SK-N-SH (cell line): Measurements from ENCODE around the gene SIX5. TPM values are rescaled to one million over a fixed set of nuclear protein-coding genes. Genes with fewer than 3 reads are reported as not detected.
A peak's percentile ranks its signal among the peaks of the same experiment; 100 is the strongest.

Experiments
- CTCF ChIA-PET: fragments of 300-600, 350-600 bp; formaldehyde crosslinking; extraction: SDS; loops from one replicate; lab custom pipeline; 2021; lab: Yijun Ruan, JAX
- POLR2A ChIA-PET: fragments of 350-600 bp; sonication (Branson Sonifier 250); formaldehyde crosslinking; extraction: SDS; loops from one replicate; lab custom pipeline; 2020; ENCODE audit warnings: antibody characterized with exemption, inconsistent platforms; lab: Yijun Ruan, JAX
- DNase-seq: peaks from one replicate; pipeline ENCODE4 v3.0.0; 2012
- H2AFZ ChIP-seq: fragments of 200-600 bp; sonication (generic); 2 replicates; pipeline ENCODE4 v1.8.1; 2016; ENCODE audit warnings: antibody characterized with exemption, mild to moderate bottlenecking, low read depth
- H3F3A ChIP-seq: fragments of 200-600 bp; sonication (generic); replicated peaks from 2 replicates; pipeline ENCODE3; 2016; ENCODE audit warnings: antibody characterized with exemption, mild to moderate bottlenecking; ENCODE audit not compliant: insufficient read depth
- H3K27ac ChIP-seq, 2 experiments: fragments of 200-500 bp in 1 of 2; fragments of 200-600 bp in 1 of 2; sonication (Bioruptor generic) in 1 of 2; sonication (generic), shearing (Covaris generic) in 1 of 2; 2 replicates each; pipeline versions ENCODE4 v1.5.1 to v1.6.1; 2014 to 2016; ENCODE audit warnings: low read depth in 2 of 2, inconsistent platforms in 1 of 2, low read length in 1 of 2, mild to moderate bottlenecking in 1 of 2, mixed read lengths in 1 of 2
- H3K27me3 ChIP-seq: fragments of 200-600 bp; sonication (generic), shearing (Covaris generic); 2 replicates; pipeline ENCODE4 v1.6.1; 2016; ENCODE audit warnings: mixed run types; ENCODE audit not compliant: insufficient read depth
- H3K36me3 ChIP-seq, 2 experiments: fragments of 200-500 bp in 1 of 2; fragments of 200-600 bp in 1 of 2; sonication (Bioruptor generic) in 1 of 2; sonication (generic) in 1 of 2; replicated peaks in 1 of 2; 2 replicates each; pipeline versions ENCODE3 to v1.5.1; 2014 to 2016; ENCODE audit warnings: low read length in 1 of 2, mild to moderate bottlenecking in 1 of 2; ENCODE audit not compliant: insufficient read depth in 2 of 2, control insufficient read depth in 1 of 2
- H3K4me1 ChIP-seq, 2 experiments: fragments of 200-500 bp in 1 of 2; fragments of 200-600 bp in 1 of 2; sonication (Bioruptor generic) in 1 of 2; sonication (generic), shearing (Covaris generic) in 1 of 2; 2 replicates each; pipeline versions ENCODE4 v1.5.1 to v1.6.1; 2014 to 2016; ENCODE audit warnings: low read depth in 1 of 2, low read length in 1 of 2, mixed run types in 1 of 2; ENCODE audit not compliant: insufficient read depth in 2 of 2, control insufficient read depth in 1 of 2
- H3K4me2 ChIP-seq: fragments of 200-600 bp; sonication (generic), shearing (Covaris generic); 2 replicates; pipeline ENCODE4 v1.6.1; 2017; ENCODE audit warnings: mixed run types
- H3K4me3 ChIP-seq, 2 experiments: fragments of 200-500 bp in 1 of 2; fragments of 200-600 bp in 1 of 2; sonication (Bioruptor generic) in 1 of 2; sonication (generic), shearing (Covaris generic) in 1 of 2; 2 replicates each; pipeline versions ENCODE4 v1.5.1 to v1.8.1; 2014 to 2016; ENCODE audit warnings: low read depth in 2 of 2, inconsistent platforms in 1 of 2, low read length in 1 of 2, mild to moderate bottlenecking in 1 of 2, mixed read lengths in 1 of 2, moderate library complexity in 1 of 2
- H3K79me2 ChIP-seq: fragments of 200-600 bp; sonication (generic); 2 replicates; pipeline ENCODE4 v1.8.1; 2017; ENCODE audit warnings: mild to moderate bottlenecking; ENCODE audit not compliant: insufficient read depth
- H3K9ac ChIP-seq: fragments of 200-600 bp; sonication (generic); 2 replicates; pipeline ENCODE4 v1.6.1; 2017; ENCODE audit warnings: mixed run types
- H3K9me2 ChIP-seq: fragments of 200-600 bp; sonication (generic); 2 replicates; pipeline ENCODE4 v1.6.1; 2017; ENCODE audit warnings: mixed run types
- H3K9me3 ChIP-seq: fragments of 200-600 bp; sonication (generic); 2 replicates; pipeline ENCODE4 v1.6.1; 2017; ENCODE audit warnings: mixed run types, mild to moderate bottlenecking, moderate library complexity
- H4K20me1 ChIP-seq: fragments of 200-600 bp; sonication (generic); 2 replicates; pipeline ENCODE4 v1.6.1; 2017; ENCODE audit warnings: mild to moderate bottlenecking, mixed run types; ENCODE audit not compliant: insufficient read depth
- CHD2 ChIP-seq: fragments of 150-350 bp; IDR thresholded peaks from 2 replicates; pipeline ENCODE4 v1.6.1; 2018; ENCODE audit warnings: low read length; ENCODE audit not compliant: partially characterized antibody
- CTCF ChIP-seq: fragments of 200-600 bp; sonication (generic); IDR thresholded peaks from 2 replicates; pipeline ENCODE4 v1.6.1; 2017; ENCODE audit warnings: antibody characterized with exemption, mild to moderate bottlenecking, moderate library complexity
- ELF1 ChIP-seq: IDR thresholded peaks from 2 replicates; pipeline ENCODE4 v1.4.0; 2012
- EZH2phosphoT487 ChIP-seq: fragments of 200-600 bp; sonication (generic); IDR thresholded peaks from 2 replicates; pipeline ENCODE4 v1.6.1; 2017; ENCODE audit warnings: low read depth, mixed run types, mild to moderate bottlenecking, antibody characterized with exemption, moderate library complexity, borderline replicate concordance
- FOSL2 ChIP-seq: IDR thresholded peaks from 2 replicates; pipeline ENCODE4 v1.4.0; 2012; ENCODE audit warnings: low read depth, mild to moderate bottlenecking, moderate library complexity, borderline replicate concordance
- FOXJ3 ChIP-seq: sonication (generic); formaldehyde crosslinking; IDR thresholded peaks from 2 replicates; pipeline ENCODE4 v1.5.1; 2020; ENCODE audit warnings: mild to moderate bottlenecking, missing genetic modification reagents
- FOXM1 ChIP-seq: IDR thresholded peaks from 2 replicates; pipeline ENCODE4 v1.4.0; 2012; ENCODE audit warnings: low read depth, mild to moderate bottlenecking
- GABPA ChIP-seq: IDR thresholded peaks from 2 replicates; pipeline ENCODE4 v1.4.0; 2012; ENCODE audit warnings: low read depth, mild to moderate bottlenecking
- GATA2 ChIP-seq: sonication (generic); formaldehyde crosslinking; IDR thresholded peaks from 2 replicates; pipeline ENCODE4 v1.5.0; 2020; ENCODE audit warnings: mild to moderate bottlenecking, missing genetic modification reagents
- IRF3 ChIP-seq: fragments of 150-350 bp; IDR thresholded peaks from 2 replicates; pipeline ENCODE4 v1.6.1; 2016; ENCODE audit warnings: mild to moderate bottlenecking, low read depth, low read length
- JUND ChIP-seq: IDR thresholded peaks from 2 replicates; pipeline ENCODE4 v1.4.0; 2012
- MAX ChIP-seq: IDR thresholded peaks from 2 replicates; pipeline ENCODE4 v1.4.0; 2012; ENCODE audit warnings: low read depth
- MXI1 ChIP-seq: IDR thresholded peaks from 2 replicates; pipeline ENCODE4 v1.6.1; 2012; ENCODE audit warnings: mild to moderate bottlenecking, low read depth, low read length, improper control_type of control experiment
- NFIC ChIP-seq: IDR thresholded peaks from 2 replicates; pipeline ENCODE4 v1.4.0; 2012; ENCODE audit warnings: borderline replicate concordance
- NRF1 ChIP-seq: IDR thresholded peaks from 2 replicates; pipeline ENCODE4 v1.6.1; 2012; ENCODE audit warnings: low read depth, mild to moderate bottlenecking, low read length
- PBX3 ChIP-seq: IDR thresholded peaks from 2 replicates; pipeline ENCODE4; 2012
- POLR2AphosphoS5 ChIP-seq: IDR thresholded peaks from 2 replicates; pipeline ENCODE4 v1.6.1; 2012; ENCODE audit warnings: low read depth, low read length
- RAD21 ChIP-seq: IDR thresholded peaks from 2 replicates; pipeline ENCODE4 v1.6.1; 2012; ENCODE audit warnings: mild to moderate bottlenecking, low read length
- RCOR1 ChIP-seq: fragments of 150-350 bp; IDR thresholded peaks from 2 replicates; pipeline ENCODE4 v1.6.1; 2017; ENCODE audit warnings: antibody characterized with exemption, low read length
- SIN3A ChIP-seq: IDR thresholded peaks from 2 replicates; pipeline ENCODE4 v1.6.1; 2012; ENCODE audit warnings: low read depth, mild to moderate bottlenecking, low read length, moderate library complexity, borderline replicate concordance
- SMC3 ChIP-seq: IDR thresholded peaks from 2 replicates; pipeline ENCODE4 v1.6.1; 2012; ENCODE audit warnings: low read depth, low read length, improper control_type of control experiment
- TAF1 ChIP-seq: IDR thresholded peaks from 2 replicates; pipeline ENCODE4 v1.6.1; 2012; ENCODE audit warnings: low read depth, mild to moderate bottlenecking, low read length, moderate library complexity, borderline replicate concordance
- TCF12 ChIP-seq: IDR thresholded peaks from 2 replicates; pipeline ENCODE4 v1.4.0; 2012
- USF1 ChIP-seq: IDR thresholded peaks from 2 replicates; pipeline ENCODE4 v1.4.0; 2012; ENCODE audit warnings: low read depth, borderline replicate concordance
- YY1 ChIP-seq: IDR thresholded peaks from 2 replicates; pipeline ENCODE4 v1.4.0; 2012; ENCODE audit warnings: low read depth, mild to moderate bottlenecking
- ZBTB33 ChIP-seq: IDR thresholded peaks from 2 replicates; pipeline ENCODE4 v1.4.0; 2012; ENCODE audit warnings: low read depth, borderline replicate concordance
- WGBS: methylation state at CpG from one replicate; pipeline ENCODE4 v1.1.6; 2017; ENCODE audit warnings: low lambda C conversion rate; 5-methylcytosine and 5-hydroxymethylcytosine counted together
- polyA plus RNA-seq, 3 experiments: library from polyadenylated mRNA; depleted of rRNA; stranded (reverse); fragments of >200 nt; gene quantifications; 2 replicates each; pipeline ENCODE4 v1.2.3, GENCODE V29; 2012

The SIX5 gene
- polyA plus RNA-seq, 1 of the 3 experiments (the other 2 are of a cell fraction), result 8.4 TPM

GRCh38 chr19:45717131-45717982 is 51.7 kb downstream of the SIX5 start:
- H3K79me2 ChIP-seq, result peaks cover 74% of the 10 kb centered on the region
- ChIA-PET POLR2A (interaction anchor here (0.6 to 2.2 kb wide), 11 partner anchors 10 to 401 kb away, joined by 3 to 12 read pairs (median 5); partner anchors contain the start of genes DMPK, FBXO46, QPCTL and SIX5), CTCF (interaction anchor here (0.9 to 6.4 kb wide), 6 partner anchors 9 to 277 kb away, joined by 3 to 57 read pairs (median 6); partner anchors contain the start of genes FBXO46, QPCTL, SIX5 and SNRPD2)
- TF ChIP-seq CTCF, result no peak
- TF ChIP-seq SIN3A, result peak; percentile 11; the same call in 1 of the 2 replicates
- no peak for TF ChIP-seq TCF12
- no peak for TF ChIP-seq CHD2
- no peak for TF ChIP-seq ZBTB33
- peak; percentile 95 for TF ChIP-seq NRF1
- no peak for TF ChIP-seq TAF1
- no peak for TF ChIP-seq FOXM1
- peak; percentile 90; the same call in 1 of the 2 replicates for TF ChIP-seq MXI1
- no peak for TF ChIP-seq RAD21
- peak; percentile 18; the same call in 1 of the 2 replicates for TF ChIP-seq YY1
- TF ChIP-seq MAX, result peak; percentile 96
- TF ChIP-seq ELF1, result no peak; the same call in none of the 2 replicates
- no peak for TF ChIP-seq RCOR1
- no peak for TF ChIP-seq GABPA
- TF ChIP-seq EZH2phosphoT487, result no peak
- peak; percentile 92 for TF ChIP-seq USF1
- peak; percentile 93 for TF ChIP-seq PBX3
- TF ChIP-seq POLR2AphosphoS5, result no peak
- TF ChIP-seq SMC3, result no peak
- no peak; the same call in 1 of the 2 replicates for TF ChIP-seq IRF3
- TF ChIP-seq NFIC, result no peak
- TF ChIP-seq JUND, result no peak; the same call in 1 of the 2 replicates
- TF ChIP-seq FOXJ3, result peak; percentile 42; the same call in 1 of the 2 replicates
- no peak for TF ChIP-seq FOSL2
- no peak for TF ChIP-seq GATA2

More at GRCh38 chr19:45717131-45717982, 51.7 kb downstream of the SIX5 start:
- Histone ChIP-seq H2AFZ (peak overlapping the region; percentile 30; the same call in 1 of the 2 replicates), H3K9ac (peak overlapping the region; percentile 76), H3K27ac (peak overlapping the region; percentile 74 to 77), H3K9me2 (no peaks in the 10 kb centered on the region), H3K4me2 (peak overlapping the region; percentile 91), H3K9me3 (no peaks in the 10 kb centered on the region), H3F3A (peaks cover 24% of the 10 kb centered on the region), H3K4me3 (peak overlapping the region; percentile 66 to 67), H4K20me1 (no peaks in the 10 kb centered on the region), H3K27me3 (no peaks in the 10 kb centered on the region), H3K4me1 (peaks cover 0 to 9% of the 10 kb centered on the region in 2 experiments; a peak in 1 of 4 replicates), H3K36me3 (peaks cover 13 to 21% of the 10 kb centered on the region in 2 experiments)
- WGBS, result 3% methylated on average over 42 of the region's 51 CpGs
- peak; percentile 97 for DNase-seq
